ENCODE results near the gene INPP5A.
"Not testable (repeated sequence)": the region's sequence is repeated elsewhere in the genome, so short reads cannot be mapped to it uniquely, and the experiment has no call there.

INPP5A gene

DNA sequence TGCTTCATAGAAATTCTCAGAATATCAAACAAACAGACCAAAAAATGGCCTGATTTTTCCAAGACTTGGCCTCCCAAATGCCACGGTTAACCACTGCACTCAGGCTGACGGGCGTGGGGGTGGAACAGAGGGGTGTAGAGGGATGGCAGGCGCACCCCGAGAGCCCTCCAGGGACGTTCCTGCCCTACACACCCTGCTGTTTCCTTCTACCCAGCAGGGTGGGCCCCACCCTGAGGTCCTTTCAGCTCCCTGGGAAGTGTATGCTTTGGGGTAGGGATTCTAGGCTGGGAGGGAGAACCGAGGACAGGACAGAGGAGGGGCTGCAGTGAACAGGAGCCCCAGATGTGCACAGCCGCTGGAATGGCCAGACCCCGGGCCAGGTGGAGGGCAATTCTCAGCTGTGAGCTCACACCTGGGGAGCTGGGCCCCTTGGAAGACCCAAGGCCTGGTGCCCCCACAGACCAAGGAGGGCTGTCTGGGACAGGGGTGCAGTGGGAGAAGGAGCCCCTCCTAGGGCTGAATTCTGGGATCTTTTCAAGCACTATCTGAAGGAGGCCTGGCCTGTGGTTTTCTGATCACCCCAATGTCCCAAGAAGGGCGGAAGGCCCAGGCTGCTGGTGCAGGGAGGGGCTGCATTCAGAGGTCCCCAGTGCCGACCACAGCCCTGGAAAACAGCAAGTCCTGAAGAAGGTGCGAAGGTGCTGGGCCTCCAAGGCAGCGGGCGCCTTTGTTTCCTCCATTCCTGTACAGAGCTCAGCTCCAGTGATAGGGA lies 32.9 kb upstream of the INPP5A start:
- DNase-seq: no peak

DNA sequence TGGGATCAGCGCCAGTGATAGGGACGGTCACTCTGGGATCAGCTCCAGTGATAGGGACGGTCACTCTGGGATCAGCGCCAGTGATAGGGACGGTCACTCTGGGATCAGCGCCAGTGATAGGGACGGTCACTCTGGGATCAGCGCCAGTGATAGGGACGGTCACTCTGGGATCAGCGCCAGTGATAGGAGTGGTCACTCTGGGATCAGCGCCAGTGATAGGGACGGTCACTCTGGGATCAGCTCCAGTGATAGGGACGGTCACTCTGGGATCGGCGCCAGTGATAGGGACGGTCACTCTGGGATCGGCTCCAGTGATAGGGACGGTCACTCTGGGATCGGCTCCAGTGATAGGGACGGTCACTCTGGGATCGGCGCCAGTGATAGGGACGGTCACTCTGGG lies 32.0 kb upstream of the INPP5A start:
- DNase-seq: not testable (repeated sequence)

DNA sequence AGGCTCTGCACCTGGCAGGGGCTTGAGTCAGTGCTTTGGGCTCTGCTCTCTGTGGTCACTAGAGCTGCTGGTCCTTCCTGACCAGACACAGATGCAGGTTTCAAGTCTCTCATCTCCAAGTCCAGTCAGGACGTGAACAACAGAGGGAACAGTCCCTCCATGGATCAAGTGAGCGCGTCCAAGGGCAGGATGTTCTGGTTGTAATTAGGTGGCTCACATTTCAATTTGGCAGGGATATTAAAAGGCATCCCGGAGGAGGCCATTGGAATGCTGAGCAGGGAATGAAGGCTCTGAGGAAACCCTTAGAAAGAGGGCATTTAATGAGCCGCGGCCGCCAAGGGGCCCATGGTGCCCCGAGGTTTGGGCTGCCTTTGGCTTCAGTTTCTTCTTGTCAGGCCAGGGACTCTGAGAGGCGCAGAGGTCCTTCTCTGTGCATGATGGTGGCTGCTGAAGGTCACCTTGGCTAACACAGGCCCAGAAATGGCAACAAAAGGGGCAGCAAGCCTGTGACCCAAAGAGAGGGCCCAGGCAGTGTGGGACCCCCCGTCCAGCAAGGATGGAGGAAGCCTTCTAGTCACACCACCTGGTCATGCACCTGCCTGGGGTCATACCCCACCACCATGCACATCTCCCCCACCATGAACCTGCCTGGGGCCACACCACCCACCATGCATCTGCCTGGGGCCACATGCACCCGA lies 30.7 kb upstream of the INPP5A start:
- DNase-seq: no peak

DNA sequence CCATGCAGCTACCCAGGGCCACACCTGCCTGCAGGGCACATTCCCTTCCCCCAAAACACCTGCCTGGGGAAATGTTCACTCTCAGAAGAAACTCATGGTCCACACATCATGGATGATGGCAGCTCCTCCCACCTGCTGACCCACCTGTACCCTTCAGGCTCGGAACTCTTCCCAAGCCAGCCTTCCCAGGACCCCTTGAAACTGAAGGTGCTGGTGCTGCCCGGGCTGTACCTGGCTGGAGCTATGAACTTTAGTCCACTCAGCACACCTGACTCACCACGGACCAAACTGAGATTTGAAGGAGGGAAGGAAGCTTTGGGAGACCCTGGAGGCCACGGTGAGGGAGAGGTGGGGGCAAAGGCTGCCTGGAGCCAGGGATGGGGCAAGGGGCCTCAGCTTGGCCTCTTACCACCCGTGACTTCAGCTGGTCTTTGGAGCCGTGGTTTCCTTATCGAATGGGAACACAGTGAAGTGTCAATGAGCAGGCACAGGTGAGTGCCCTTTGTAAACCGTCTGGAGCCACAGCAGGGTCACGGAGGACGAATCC lies 30.1 kb upstream of the INPP5A start:
- DNase-seq: no peak

DNA sequence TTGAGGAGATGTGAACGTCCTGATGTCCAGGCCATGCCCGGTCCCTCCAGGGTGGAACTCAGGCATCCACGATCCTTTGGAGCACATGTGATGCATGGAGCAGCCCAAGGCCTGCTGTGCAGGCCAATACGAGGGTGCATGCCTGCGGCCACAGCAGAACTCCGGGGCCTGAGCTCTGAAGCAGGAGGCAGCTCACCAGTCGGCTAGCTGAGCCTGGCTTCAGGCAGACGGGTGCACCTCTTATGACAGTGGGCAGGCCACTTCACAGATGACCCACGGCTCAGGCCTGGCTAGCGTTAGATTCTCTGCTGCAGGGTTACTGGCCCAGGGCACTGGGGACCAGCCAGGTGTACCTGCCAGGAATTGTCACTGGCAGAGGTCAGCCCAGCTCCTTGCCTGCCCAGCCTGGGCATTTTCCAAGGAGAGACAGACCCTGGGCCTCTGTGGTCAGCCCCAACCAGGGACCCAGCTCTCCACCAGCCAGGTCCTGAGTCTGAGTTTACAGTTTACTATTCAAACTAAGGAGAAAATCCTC lies 29.6 kb upstream of the INPP5A start:
- DNase-seq: no peak

DNA sequence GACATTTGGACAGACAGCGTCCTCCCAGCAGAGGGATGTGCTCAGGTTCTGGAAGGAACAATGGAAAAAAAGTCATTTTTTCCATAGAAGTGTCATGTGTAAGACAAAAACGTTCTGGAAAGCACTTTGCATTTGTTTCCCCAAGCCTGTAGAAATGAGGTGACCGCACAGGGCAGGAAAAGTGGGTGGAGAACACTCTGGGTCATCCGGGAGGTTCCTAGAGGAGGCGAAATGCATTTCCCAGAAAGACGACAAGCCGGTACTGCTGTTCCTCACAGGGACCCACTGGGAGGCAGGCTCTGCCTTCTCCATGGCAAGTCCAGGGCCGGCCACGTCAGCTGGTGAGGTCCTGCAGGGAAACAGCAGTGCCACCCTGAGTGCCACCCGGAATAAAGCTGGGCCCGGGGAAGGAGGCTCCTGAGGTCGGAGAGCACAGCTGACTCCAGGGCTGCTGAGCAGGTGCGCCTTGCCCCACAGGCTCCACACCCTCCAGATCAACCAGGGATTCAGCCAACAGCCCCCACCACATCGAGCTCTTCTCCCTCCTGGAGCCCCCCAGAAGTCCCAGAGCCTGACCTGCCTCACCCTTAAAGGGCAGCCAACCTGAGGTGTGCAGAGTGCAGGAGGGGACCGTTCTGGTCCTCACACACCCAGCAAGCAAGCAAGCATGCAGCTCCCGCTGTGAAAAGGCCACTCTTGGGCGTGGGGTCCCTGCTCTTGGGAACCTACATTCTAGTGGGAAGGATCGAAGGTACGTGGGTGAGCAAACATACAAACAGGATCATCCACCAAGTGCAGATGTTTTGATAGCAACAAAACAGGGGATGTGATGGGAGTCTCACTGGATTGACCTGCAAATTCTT lies 28.8 kb upstream of the INPP5A start:
- DNase-seq: no peak

DNA sequence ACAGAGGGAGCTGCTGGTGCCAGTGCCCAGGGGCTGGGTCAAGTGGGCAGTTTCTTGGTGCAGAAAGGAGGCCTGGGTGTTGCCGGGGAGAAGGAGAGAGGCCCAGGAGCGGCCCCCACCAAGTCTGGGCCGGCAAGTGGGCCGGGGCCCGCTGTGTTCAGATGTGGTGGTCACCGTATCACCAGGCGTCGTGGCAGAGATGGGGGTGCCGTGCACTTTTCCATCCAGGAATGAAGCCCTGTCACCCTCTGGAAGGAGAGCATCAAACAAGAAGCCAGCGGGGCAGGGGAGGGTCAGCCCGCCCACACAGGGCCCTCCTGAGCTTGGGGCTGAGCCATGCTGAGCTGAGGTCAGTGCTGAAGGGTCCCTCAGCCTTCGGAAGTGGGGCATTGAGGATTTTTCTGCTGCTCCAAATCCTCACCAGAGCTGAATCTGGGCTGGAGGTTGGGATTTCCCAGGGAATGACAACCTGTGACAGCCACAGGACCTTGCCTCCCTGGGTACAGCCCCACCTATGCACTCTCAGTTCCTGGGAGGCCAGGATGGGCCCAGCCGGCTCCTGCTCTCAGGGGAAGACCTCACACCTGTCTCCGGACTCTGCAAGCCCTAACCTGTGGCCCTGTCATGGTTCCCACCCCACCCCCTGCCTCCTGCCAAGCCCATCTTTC lies 27.9 kb upstream of the INPP5A start:
- no peak for DNase-seq

DNA sequence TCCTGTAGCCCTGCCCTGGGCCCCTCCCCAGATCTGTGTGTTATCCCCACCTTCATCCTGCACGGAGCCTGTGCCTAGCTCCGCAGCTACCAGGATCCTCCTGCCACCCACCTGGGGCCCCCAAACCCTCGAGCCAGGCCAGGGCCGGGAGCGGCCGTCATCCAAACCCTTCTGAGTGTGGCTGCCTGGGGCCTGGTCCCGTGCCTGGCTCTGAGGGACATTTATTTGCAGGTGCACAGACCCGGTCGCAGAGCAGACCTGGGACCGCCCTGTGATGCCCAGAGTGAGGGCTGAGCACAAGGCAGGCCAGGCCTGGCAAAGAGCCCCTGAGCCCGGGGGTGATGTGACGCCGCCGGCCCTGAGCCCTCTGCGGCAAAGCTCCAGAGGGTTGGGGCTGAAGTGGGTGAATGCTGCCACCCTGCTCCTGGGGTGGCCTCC lies 27.4 kb upstream of the INPP5A start:
- DNase-seq: no peak

DNA sequence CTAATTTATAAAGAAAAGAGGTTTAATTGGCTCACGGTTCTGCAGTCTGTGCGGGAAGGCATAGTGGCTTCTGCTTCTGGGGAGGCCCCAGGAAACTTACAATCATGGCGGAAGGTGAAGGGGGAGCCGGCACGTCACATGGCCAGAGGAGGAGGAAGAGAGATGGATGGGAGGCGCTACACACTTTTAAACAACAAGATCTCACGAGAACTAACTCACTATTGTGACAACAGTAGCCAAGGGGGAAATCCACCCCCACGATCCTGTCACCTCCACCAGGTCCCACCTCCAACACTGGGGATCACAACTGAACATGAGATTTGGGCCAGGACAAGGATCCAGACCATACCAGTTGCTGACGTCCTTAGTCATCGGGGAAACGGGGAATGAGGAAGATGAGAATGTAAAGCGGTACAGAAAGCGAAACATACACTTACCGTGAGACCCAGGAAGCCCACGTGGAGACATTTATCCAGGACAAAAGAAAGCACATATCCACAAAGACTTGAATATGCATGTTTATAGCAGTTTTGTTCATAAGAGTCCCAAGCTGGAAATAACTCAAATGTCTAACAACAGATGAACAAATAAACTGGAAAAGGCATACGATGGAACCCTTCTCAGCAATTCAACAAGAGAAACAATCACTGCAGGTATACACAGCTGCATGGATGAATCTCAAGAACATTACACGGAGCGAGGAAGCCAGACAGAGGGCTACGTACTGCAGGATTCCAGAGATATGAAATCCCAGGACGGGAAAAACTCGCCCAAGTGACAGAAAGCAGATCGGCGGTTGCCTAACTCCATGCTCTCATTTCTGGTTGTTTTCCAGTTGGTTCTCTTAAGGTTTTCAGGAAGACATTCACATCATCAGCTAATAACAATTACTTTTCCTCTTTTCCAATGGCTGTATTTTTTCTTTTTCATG lies 26.2 kb upstream of the INPP5A start:
- no peak for DNase-seq

DNA sequence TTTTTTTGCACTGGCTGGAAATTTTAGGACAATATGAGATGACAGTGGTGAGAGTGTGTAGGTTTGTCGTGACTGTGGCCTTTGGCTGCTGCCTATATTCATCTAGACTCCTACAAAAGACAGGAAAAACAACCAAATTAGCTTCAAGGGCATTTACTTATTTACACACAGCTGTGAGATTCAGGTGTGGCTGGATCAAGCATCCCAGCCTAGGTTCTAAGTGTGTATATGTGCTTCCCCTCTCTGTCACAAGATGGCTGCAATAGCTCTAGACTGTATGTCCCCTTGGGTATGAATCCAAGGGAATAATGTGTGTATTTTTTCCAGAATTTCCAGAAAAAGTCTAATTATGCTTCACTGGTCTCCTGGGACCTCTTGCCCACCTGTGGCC lies 25.5 kb upstream of the INPP5A start:
- DNase-seq: no peak

DNA sequence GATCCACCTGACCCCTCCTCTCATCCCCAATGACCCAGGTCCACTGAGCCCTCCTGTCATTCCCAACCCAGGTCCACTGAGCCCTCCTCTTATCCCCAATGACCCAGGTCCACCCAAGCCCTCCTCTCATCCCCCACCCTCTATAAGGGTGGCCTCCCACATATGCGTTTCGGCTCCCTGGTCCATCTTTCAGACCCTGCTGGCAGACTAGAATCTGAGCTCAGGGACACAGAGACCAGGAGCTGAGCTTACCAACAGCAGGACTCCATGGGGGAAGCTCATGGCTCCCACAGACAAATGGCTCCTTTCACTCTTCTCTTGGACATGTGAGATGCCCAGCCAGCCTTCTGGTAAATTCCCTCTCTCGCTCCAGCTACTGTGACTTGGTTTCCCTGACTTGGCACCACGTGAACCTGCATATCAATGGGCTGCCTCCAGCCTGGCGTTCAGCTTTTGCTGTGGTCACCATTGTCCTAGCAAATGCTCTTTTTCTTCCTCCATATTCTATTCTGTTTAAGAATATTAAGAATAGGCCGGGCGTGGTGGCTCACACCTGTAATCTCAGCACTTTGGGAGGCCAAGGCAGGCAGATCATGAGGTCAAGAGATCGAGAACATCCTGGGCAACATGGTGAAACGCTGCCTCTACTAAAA lies 24.8 kb upstream of the INPP5A start:
- DNase-seq: no peak

DNA sequence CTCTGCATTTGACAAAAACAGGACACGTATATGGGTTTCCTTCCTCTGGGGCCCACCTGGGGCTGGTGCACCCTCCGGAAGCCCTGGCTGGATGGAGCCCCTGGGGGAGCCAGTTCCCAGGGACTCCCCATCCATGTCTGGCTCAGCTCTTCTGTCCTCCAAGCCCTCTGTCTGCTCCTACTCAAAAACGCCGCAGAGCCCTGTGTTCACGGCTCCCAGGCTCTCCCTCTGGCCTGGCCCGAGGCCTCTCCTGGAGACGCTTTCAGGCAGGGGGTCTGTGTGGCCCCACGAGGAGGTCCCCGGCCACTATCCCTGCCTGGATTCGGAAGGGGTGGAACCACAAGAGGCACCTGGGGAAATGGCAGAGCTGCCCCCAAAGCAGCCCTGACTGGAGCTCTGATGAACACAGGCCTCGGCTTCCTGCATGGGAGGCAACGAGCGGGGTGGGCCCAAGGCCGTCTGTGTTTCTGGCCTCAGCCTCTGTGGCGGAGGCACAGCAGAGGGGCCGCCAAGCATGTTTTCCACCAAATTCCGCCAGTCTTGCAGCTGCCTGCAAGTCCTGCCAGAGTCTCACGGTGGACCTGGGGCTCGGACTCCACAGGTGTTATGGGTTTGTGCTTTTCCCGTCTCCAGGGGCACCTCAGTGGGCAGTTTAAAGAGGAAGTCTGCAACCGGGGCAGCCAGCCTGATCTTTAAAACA lies 22.6 kb upstream of the INPP5A start:
- no peak for DNase-seq

DNA sequence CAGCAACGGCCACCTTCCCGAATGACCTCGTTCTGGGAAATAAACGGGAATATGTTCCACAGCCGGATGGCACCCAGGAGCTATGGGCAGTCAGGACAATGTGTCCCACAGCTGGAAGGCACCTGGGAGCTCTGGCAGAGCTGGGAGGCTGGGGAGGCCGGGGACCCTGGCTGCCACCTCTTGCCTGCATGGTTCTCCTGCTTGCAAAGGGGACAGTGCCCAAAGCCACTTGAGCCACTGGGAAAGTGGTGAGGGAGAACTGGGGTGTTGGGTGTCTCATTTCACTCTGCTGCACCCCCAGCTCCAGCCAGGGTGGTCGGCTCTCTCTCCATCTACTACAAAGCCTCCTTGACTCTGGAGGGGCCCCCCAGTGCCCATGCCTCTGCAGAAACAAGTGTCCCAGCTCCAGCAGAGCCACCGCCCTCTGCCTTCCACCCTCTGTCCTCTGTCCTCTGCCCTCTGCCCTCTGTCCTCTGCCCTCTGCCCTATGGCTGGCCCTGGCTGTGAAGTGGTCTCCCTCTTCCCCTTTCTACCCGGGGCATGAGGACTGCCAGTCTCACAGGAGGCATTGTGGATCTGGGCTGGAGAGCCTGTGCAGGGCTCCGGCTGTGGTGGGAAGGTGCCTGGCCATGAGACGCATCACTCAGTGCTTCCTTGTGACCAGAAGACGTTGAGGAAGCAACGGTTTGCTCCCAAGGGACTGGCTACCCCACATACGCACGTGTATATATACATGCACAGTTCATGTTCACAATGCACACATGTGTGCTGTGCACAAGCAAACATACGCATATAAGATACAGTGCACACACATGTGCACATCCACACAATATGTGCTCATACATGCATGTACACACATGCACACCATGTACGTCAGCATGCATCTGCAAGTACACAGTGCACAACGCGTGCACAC lies 21.5 kb upstream of the INPP5A start:
- no peak for DNase-seq

DNA sequence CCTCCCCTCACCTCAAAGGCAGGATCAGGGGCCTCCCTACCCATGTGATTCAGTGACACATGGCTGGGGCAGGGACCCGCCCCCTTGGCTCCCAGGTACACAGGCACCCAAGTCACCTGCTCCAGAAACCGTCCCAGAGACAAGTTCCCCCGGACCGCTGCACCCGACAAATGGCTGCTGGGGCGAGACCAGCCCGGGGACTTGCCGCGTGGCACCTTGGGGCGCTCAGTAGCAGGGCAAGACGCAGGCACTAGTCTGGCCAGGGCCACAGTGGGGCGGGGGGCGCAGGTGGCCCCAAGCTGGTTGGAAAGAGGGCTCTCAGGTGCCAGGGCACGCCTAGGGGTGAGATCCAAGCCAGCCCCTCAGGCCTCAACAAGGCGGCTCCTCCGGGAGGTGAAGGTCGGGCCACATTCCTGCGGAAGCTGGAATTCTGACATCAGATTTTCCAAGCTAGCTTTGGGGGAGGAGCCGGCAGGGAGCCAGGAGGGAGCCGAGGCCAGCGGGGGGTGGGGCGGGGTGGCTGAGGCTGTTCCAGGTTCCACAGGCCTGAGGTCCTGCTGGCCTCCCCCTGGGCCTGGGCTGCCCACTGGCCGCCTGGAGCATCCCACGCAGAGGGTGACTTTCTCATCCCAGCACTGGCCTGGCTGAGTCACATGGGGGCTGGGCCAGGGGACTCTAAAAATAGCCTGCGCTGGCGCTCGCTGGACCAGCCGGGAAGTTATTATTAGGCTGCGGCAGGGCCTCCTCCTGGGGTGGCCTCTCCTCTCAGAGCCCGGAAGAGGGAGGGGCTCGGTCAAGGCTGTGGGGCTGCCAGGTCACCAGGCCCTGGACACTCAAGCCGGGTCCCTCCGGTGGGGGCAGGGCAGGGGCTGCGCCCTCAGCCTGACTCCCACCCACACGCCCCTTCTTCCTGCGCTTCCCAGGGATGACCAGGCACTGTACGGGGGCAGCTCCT lies 20.5 kb upstream of the INPP5A start:
- no peak for DNase-seq

DNA sequence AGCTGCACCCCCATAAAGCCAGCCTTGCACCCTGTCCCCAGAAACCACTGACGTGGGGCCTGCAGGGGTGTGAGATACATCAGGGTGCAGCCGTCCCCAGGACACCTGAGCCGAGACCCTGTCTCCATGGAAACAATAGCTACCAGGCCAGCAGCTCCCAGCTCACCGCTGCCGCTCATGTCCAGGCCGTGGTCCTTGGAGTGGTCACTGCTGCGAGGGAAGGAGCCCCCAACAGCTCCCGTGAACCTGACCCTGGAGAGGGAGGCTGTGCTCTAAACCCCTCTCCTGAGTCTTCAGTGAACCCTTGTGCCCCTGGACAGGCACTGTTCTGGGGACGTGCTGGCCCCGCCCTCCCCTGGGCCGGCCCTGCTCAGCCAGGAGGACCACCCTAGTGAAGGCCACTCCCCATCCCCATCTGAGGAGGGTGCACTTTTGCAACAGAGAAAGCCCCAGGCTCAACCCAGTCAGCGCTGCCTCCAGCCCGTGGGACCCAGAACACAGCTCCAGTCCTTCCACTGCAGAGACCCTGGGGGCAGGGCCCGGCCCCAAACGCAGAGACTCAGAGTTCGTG lies 19.6 kb upstream of the INPP5A start:
- DNase-seq: no peak

DNA sequence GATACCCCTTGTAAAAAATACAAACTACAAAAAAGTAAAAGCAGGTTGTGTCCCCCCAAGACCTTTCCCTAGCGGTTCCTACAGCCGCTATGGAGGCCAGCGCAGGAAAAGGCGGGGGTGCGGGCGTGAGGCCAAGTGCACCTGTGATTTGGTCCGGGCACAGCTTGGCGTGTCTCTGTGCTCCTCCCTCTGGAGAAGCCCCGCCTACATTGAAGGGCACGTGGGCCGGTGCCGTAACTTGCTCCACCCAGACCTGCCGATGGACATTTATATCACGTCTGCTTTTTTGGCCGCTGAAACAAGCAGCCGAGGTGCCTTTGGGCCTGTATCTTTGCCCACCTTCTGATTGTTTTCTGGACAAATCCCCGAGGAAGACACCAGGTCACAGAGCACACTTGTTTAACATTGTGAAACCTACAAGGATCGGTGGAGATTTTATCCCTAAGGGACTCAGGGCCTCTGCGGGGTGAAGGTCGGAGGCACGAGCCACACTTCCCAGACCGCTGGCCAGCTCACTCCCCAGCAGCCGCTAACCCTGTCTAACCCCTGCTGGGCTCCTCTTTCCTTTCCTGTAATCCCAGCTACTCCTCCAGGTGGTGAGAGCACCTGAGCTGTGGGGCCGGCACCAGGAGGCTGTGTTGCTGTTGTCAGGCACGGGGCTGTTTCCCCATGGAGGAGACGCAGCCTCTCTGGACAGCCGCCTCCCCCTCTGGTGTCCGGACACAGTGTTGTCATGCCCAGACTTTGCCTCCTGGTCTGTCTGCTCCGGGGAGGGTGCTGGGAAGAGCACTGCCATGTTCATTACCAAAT lies 18.8 kb upstream of the INPP5A start:
- peak; percentile 38 for DNase-seq

Data from NCI-H146 (cell line).